Activated CD4-positive, CD25-positive, alpha-beta regulatory T cell treated with anti-CD3 and anti-CD28 coated beads, Interleukin-2, amount 50 U/mL, for 24 hours (primary cell): ENCODE data around the gene MAP3K1.

Experiments
- ATAC-seq, 2 donors: fragments of 150-1000 bp; cut with Tn5 transposase; one replicate each; pipeline ENCODE4 v1.10.0; 2021; ENCODE audit warnings: mild to moderate bottlenecking in 1 of 2, moderate library complexity in 1 of 2

The MAP3K1 gene

GRCh38 chr5:56910210-56910965, 95.0 kb downstream of the MAP3K1 start:
- ATAC-seq: peak; percentile 15 to 19

GRCh38 chr5:56913766-56914165, 98.4 kb downstream of the MAP3K1 start:
- no peak for ATAC-seq

GRCh38 chr5:56914678-56915077, 99.3 kb downstream of the MAP3K1 start:
- no peak for ATAC-seq

- no peak for ATAC-seq
Observed at GRCh38 chr5:56917534-56917933, 102.2 kb downstream of the MAP3K1 start.

- no peak for ATAC-seq
Observed at GRCh38 chr5:56918054-56918453, 102.7 kb downstream of the MAP3K1 start.

- no peak for ATAC-seq
Observed at GRCh38 chr5:56919942-56920662, 104.8 kb downstream of the MAP3K1 start.

- ATAC-seq: no peak
Observed at GRCh38 chr5:56922922-56923321, 107.6 kb downstream of the MAP3K1 start.

GRCh38 chr5:56934325-56934724, 119.0 kb downstream of the MAP3K1 start:
- ATAC-seq: no peak

- ATAC-seq: no peak
Observed at GRCh38 chr5:56938858-56939257, 123.5 kb downstream of the MAP3K1 start.

- ATAC-seq: no peak
Observed at GRCh38 chr5:56941981-56942380, 126.6 kb downstream of the MAP3K1 start.
